K562 (cell line): ENCODE data around the gene SEPHS1. TPM values are rescaled to one million over a fixed set of nuclear protein-coding genes. Genes with fewer than 3 reads are reported as not detected.

ENCODE experiments used
- ZKSCAN8 ChIP-seq: fragments of 200-800 bp; sonication (Bioruptor generic); IDR thresholded peaks from 2 replicates; pipeline ENCODE4 v1.6.1; 2016; ENCODE audit warnings: missing genetic modification characterization, missing compliant biosample characterization
- ZNF407 ChIP-seq: fragments of 450-650 bp; IDR thresholded peaks from 2 replicates; pipeline ENCODE4 v1.6.1; 2016; ENCODE audit warnings: low read depth
- polyA plus RNA-seq, 8 experiments: library from polyadenylated mRNA; depleted of rRNA in 4 of 8; stranded (reverse) in 5 of 8; unstranded in 3 of 8; fragments of >200 nt; fragmentation: Nextera tagmentation in 2 of 8; fragmentation: Illumina TruSeq in 1 of 8; extraction: Ambion mirVana in 2 of 8; extraction: Trizol in 1 of 8; gene quantifications; 2 replicates each; pipeline versions ENCODE4 v1.2.1 to v1.2.3, GENCODE V29; 2011 to 2014; ENCODE audit warnings: inconsistent platforms in 1 of 8, missing spikeins in 1 of 8
- total RNA-seq, 7 experiments: library from RNA; depleted of rRNA in 6 of 7; stranded (reverse); fragments of >200 nt in 6 of 7; fragmentation: Illumina TruSeq in 2 of 7; extraction: Trizol in 2 of 7; gene quantifications; 2 replicates each; pipeline versions ENCODE4 v1.2.1 to v1.2.3, GENCODE V29; 2011 to 2021; ENCODE audit warnings: low replicate concordance in 1 of 7
- TF ChIP-seq, protein P1 (sequence below): sonication (generic); formaldehyde crosslinking; IDR thresholded peaks from 2 replicates; pipeline ENCODE4 v1.8.1; 2023; ENCODE audit warnings: mild to moderate bottlenecking, missing genetic modification reagents

SEPHS1 gene
- total and polyA plus RNA-seq, 9 of the 15 experiments (the other 6 are each of a cell fraction or from before 2014, with no cell fraction given): 14.7 to 82.8 (median 41.8) TPM

GRCh38 chr10:13311177-13311575 lies 36.9 kb downstream of the SEPHS1 start (continued):
- TF ChIP-seq, protein P1, sequence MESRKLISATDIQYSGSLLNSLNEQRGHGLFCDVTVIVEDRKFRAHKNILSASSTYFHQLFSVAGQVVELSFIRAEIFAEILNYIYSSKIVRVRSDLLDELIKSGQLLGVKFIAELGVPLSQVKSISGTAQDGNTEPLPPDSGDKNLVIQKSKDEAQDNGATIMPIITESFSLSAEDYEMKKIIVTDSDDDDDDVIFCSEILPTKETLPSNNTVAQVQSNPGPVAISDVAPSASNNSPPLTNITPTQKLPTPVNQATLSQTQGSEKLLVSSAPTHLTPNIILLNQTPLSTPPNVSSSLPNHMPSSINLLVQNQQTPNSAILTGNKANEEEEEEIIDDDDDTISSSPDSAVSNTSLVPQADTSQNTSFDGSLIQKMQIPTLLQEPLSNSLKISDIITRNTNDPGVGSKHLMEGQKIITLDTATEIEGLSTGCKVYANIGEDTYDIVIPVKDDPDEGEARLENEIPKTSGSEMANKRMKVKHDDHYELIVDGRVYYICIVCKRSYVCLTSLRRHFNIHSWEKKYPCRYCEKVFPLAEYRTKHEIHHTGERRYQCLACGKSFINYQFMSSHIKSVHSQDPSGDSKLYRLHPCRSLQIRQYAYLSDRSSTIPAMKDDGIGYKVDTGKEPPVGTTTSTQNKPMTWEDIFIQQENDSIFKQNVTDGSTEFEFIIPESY (CRISPR knock-in tag): no peak
- TF ChIP-seq ZNF407 (no peak), ZKSCAN8 (CRISPR knock-in tag) (no peak)
- TF ChIP-seq, all 486 proteins: peak for 0
